IMR-90 (cell line): Measurements from ENCODE around the gene AGMO. TPM values are rescaled to one million over a fixed set of nuclear protein-coding genes. Genes with fewer than 3 reads are reported as not detected.

Experiments
- ATAC-seq: fragments of 200-7000 bp; cut with Tn5 transposase; 2 replicates; pipeline ENCODE4 v1.9.1; 2020; ENCODE audit warnings: low read depth, mild to moderate bottlenecking, moderate library complexity
- BruUV-seq: library from RNA; stranded (reverse); fragments of 400-500 nt; replicated peaks from 2 replicates; lab custom pipeline; 2021; lab: Mats Ljungman, UMichigan
- CTCF ChIA-PET: fragments of 300-600 bp; formaldehyde crosslinking; extraction: SDS; loops from one replicate; lab custom pipeline; 2021; ENCODE audit warnings: antibody characterized with exemption; lab: Yijun Ruan, JAX
- POLR2A ChIA-PET: fragments of 300-600 bp; sonication (Branson Sonifier 250); formaldehyde crosslinking; loops from one replicate; lab custom pipeline; 2022; ENCODE audit warnings: antibody characterized with exemption; ENCODE audit not compliant: unreplicated experiment; lab: Charles Lee
- DNase-seq: peaks from one replicate; pipeline ENCODE4 v3.0.0; 2013
- H2AFZ ChIP-seq: replicated peaks from 2 replicates; pipeline ENCODE3; 2013; ENCODE audit warnings: low read length, mild to moderate bottlenecking; ENCODE audit not compliant: poor library complexity
- H2AK5ac ChIP-seq: 2 replicates; pipeline ENCODE4 v1.6.1; 2013; ENCODE audit warnings: low read depth, low read length, inconsistent platforms
- H2AK9ac ChIP-seq: replicated peaks from 2 replicates; pipeline ENCODE3; 2013; ENCODE audit warnings: mild to moderate bottlenecking, low read depth, low read length, moderate library complexity; ENCODE audit not compliant: poor library complexity
- H2BK120ac ChIP-seq: 2 replicates; pipeline ENCODE4 v1.6.1; 2013; ENCODE audit warnings: low read depth, low read length, inconsistent platforms
- H2BK15ac ChIP-seq: 3 replicates; pipeline ENCODE4 v1.6.1; 2013; ENCODE audit warnings: low read depth, low read length, inconsistent platforms
- H2BK20ac ChIP-seq: 2 replicates; pipeline ENCODE4 v1.6.1; 2013; ENCODE audit warnings: low read depth, mild to moderate bottlenecking, inconsistent platforms, low read length, moderate library complexity
- H2BK5ac ChIP-seq: 2 replicates; pipeline ENCODE4 v1.6.1; 2013; ENCODE audit warnings: mild to moderate bottlenecking, low read depth, low read length, inconsistent platforms; ENCODE audit not compliant: poor library complexity, severe bottlenecking
- H3K14ac ChIP-seq: replicated peaks from 2 replicates; pipeline ENCODE4 v1.6.1; 2013; ENCODE audit warnings: low read depth, low read length, inconsistent platforms
- H3K18ac ChIP-seq: 2 replicates; pipeline ENCODE4 v1.6.1; 2013; ENCODE audit warnings: low read depth, low read length, control low read depth
- H3K23ac ChIP-seq: 2 replicates; pipeline ENCODE4 v1.6.1; 2013; ENCODE audit warnings: low read depth, low read length, inconsistent platforms
- H3K27ac ChIP-seq: 2 replicates; pipeline ENCODE4 v1.5.1; 2013; ENCODE audit warnings: mild to moderate bottlenecking, control low read depth, low read length; ENCODE audit not compliant: insufficient read depth
- H3K27me3 ChIP-seq: 2 replicates; pipeline ENCODE4 v1.6.1; 2013; ENCODE audit warnings: low read length; ENCODE audit not compliant: control insufficient read depth, insufficient read depth
- H3K36me3 ChIP-seq: 2 replicates; pipeline ENCODE4 v1.6.1; 2013; ENCODE audit warnings: low read length, mixed read lengths; ENCODE audit not compliant: control insufficient read depth, insufficient read depth
- H3K4ac ChIP-seq: 2 replicates; pipeline ENCODE4 v1.6.1; 2013; ENCODE audit warnings: low read depth, low read length, inconsistent platforms
- H3K4me1 ChIP-seq: 2 replicates; pipeline ENCODE4 v1.6.1; 2013; ENCODE audit warnings: low read length, mixed read lengths; ENCODE audit not compliant: control insufficient read depth, insufficient read depth
- H3K4me2 ChIP-seq: 2 replicates; pipeline ENCODE4 v1.6.1; 2013; ENCODE audit warnings: low read depth, mild to moderate bottlenecking, control low read depth, low read length, moderate library complexity
- H3K4me3 ChIP-seq: 2 replicates; pipeline ENCODE4 v1.5.1; 2013; ENCODE audit warnings: low read depth, mild to moderate bottlenecking, control low read depth, low read length, moderate library complexity; ENCODE audit not compliant: insufficient read depth
- H3K56ac ChIP-seq: 2 replicates; pipeline ENCODE4 v1.6.1; 2013; ENCODE audit warnings: low read length, inconsistent platforms; ENCODE audit not compliant: insufficient read depth; ENCODE audit errors: extremely low read depth
- H3K79me1 ChIP-seq, 2 experiments: 2 replicates each; pipeline ENCODE4 v1.6.1; 2013; ENCODE audit warnings: low read length in 2 of 2, inconsistent platforms in 1 of 2, low read depth in 1 of 2
- H3K9ac ChIP-seq: 2 replicates; pipeline ENCODE4 v1.6.1; 2013; ENCODE audit warnings: low read depth, low read length, control low read depth
- H3K9me1 ChIP-seq: 2 replicates; pipeline ENCODE4 v1.6.1; 2013; ENCODE audit warnings: low read length, inconsistent platforms; ENCODE audit not compliant: insufficient read depth
- H3K9me3 ChIP-seq: 2 replicates; pipeline ENCODE4 v1.6.1; 2013; ENCODE audit warnings: low read length; ENCODE audit not compliant: control insufficient read depth, insufficient read depth
- H4K20me1 ChIP-seq: 2 replicates; pipeline ENCODE4 v1.6.1; 2013; ENCODE audit warnings: low read length, inconsistent platforms; ENCODE audit not compliant: insufficient read depth
- H4K5ac ChIP-seq: 2 replicates; pipeline ENCODE4 v1.6.1; 2013; ENCODE audit warnings: mild to moderate bottlenecking, low read depth, low read length, control low read depth
- H4K8ac ChIP-seq, 2 experiments: 2 replicates each; pipeline ENCODE4 v1.6.1; 2013; ENCODE audit warnings: low read depth in 2 of 2, low read length in 2 of 2, control low read depth in 1 of 2, inconsistent platforms in 1 of 2
- H4K91ac ChIP-seq: 2 replicates; pipeline ENCODE4 v1.6.1; 2013; ENCODE audit warnings: low read depth, low read length, inconsistent platforms; ENCODE audit not compliant: insufficient read depth
- CEBPB ChIP-seq: IDR thresholded peaks from 2 replicates; pipeline ENCODE4 v1.6.1; 2012; ENCODE audit warnings: low read depth, low read length, improper control_type of control experiment
- FOS ChIP-seq: fragments of 150-350 bp; IDR thresholded peaks from 2 replicates; pipeline ENCODE4 v1.6.1; 2016; ENCODE audit warnings: low read depth, low read length
- MAZ ChIP-seq: IDR thresholded peaks from 2 replicates; pipeline ENCODE4 v1.6.1; 2012; ENCODE audit warnings: low read depth, mild to moderate bottlenecking, low read length, improper control_type of control experiment, moderate library complexity, borderline replicate concordance
- MXI1 ChIP-seq: IDR thresholded peaks from 2 replicates; pipeline ENCODE4 v1.6.1; 2012; ENCODE audit warnings: low read depth, mild to moderate bottlenecking, low read length, moderate library complexity, borderline replicate concordance
- POLR2A ChIP-seq: IDR thresholded peaks from 2 replicates; pipeline ENCODE4 v1.6.1; 2012; ENCODE audit warnings: mild to moderate bottlenecking, low read depth, low read length
- RAD21 ChIP-seq: IDR thresholded peaks from 2 replicates; pipeline ENCODE4 v1.6.1; 2012; ENCODE audit warnings: low read length, improper control_type of control experiment
- WGBS, 2 experiments: methylation state at CpG; one replicate each; pipeline versions ENCODE4 v1.1.5 to v1.1.7; 2013; ENCODE audit warnings: missing lambda C conversion rate in 2 of 2; ENCODE audit not compliant: insufficient read length in 1 of 2; ENCODE audit errors: extremely low coverage in 2 of 2; 5-methylcytosine and 5-hydroxymethylcytosine counted together
- dilution Hi-C: fragments of 300-500 bp; cut with HindIII; formaldehyde crosslinking; loops from one replicate; pipeline ENCODE4 v1.14.3; 2018; ENCODE audit warnings: low sequenced_read_pairs; ENCODE audit not compliant: unreplicated experiment
- in situ Hi-C: fragments of 300-500 bp; cut with MboI; formaldehyde crosslinking; loops from 3 replicates; pipeline ENCODE4 v1.14.3; 2019; ENCODE audit warnings: low sequenced_read_pairs, inconsistent platforms, mixed read lengths
- intact Hi-C: fragments of 100-400 bp; cut with micrococcal nuclease; formaldehyde crosslinking; loops from 2 replicates; pipeline ENCODE4 v1.10.0; 2022
- polyA plus RNA-seq, 3 experiments: library from polyadenylated mRNA; depleted of rRNA; stranded (reverse); fragments of >200 nt; gene quantifications; 2 replicates each; pipeline ENCODE4 v1.2.3, GENCODE V29; 2012; ENCODE audit warnings: low replicate concordance in 1 of 3
- total RNA-seq: library from RNA; depleted of rRNA; stranded (reverse); fragments of >200 nt; gene quantifications from 2 replicates; pipeline ENCODE4 v1.2.3, GENCODE V29; 2012

Gene AGMO
- total and polyA plus RNA-seq, 2 of the 4 experiments (the other 2 are of a cell fraction), result not detected

DNA sequence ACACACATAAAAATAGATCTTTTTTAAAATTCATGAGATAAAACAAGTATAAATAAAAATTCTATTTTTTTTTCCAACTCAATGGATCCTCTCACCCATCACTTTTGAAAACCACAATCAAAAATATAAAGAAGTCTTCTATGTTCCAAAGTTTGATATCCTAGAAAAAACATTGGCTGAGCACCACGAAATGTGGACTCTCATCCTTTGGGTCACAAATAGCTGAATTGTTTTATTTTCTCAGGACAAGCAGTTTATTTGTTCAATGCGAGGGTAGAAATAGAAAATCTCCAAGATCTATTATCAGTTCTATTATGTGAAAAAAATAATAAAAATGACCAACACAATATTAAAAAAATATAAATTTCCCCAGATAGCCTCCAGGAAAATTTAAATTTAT lies 348.7 kb downstream of the AGMO start:
- no peak overlapping the region for H2BK120ac ChIP-seq
- no peak overlapping the region for H3K18ac ChIP-seq
- H3K4ac ChIP-seq, result no peak overlapping the region
- no peak overlapping the region for H2AK5ac ChIP-seq
- BruUV-seq, result no TSS peak
- no peak overlapping the region for H2BK20ac ChIP-seq
- dilution Hi-C loops, result no loop called here
- no peaks in the 10 kb centered on the region for H3K27me3 ChIP-seq
- no peak overlapping the region for H3K23ac ChIP-seq
- TF ChIP-seq MXI1 (no peak), RAD21 (no peak), FOS (no peak), MAZ (no peak), CEBPB (no peak), POLR2A (no peak)
- H3K4me2 ChIP-seq, result no peak overlapping the region
- ATAC-seq (no peak), DNase-seq (no peak)
- no peak overlapping the region for H2AK9ac ChIP-seq
- H3K36me3 ChIP-seq, result no peaks in the 10 kb centered on the region
- H4K8ac ChIP-seq, result no peak overlapping the region
- no peak overlapping the region for H4K91ac ChIP-seq
- WGBS, 2 experiments, result no CpG with 5 or more reads among the region's 2 CpGs
- H3K14ac ChIP-seq, result no peak overlapping the region
- intact Hi-C loops, result no loop called here
- no peaks in the 10 kb centered on the region for H3K79me1 ChIP-seq
- H3K9me1 ChIP-seq, result no peaks in the 10 kb centered on the region
- no peaks in the 10 kb centered on the region for H3K9me3 ChIP-seq
- ChIA-PET CTCF (no interaction called here), POLR2A (no interaction called here)
- in situ Hi-C loops, result no loop called here
- H3K4me1 ChIP-seq, result no peaks in the 10 kb centered on the region
- no peak overlapping the region for H3K56ac ChIP-seq
- no peak overlapping the region for H3K4me3 ChIP-seq
- no peak overlapping the region for H2BK15ac ChIP-seq
- H3K9ac ChIP-seq, result no peak overlapping the region
- H3K27ac ChIP-seq, result no peak overlapping the region
- no peak overlapping the region for H4K5ac ChIP-seq
- H2AFZ ChIP-seq, result no peak overlapping the region
- H2BK5ac ChIP-seq, result no peak overlapping the region
- H4K20me1 ChIP-seq, result no peaks in the 10 kb centered on the region
